COR-L47 (cell line): ENCODE data around the gene APOB.
"Not testable (repeated sequence)": the region's sequence is repeated elsewhere in the genome, so short reads cannot be mapped to it uniquely, and the experiment has no call there.

Source experiments
- DNase-seq: peaks from one replicate; lab custom pipeline; 2025; lab: John Stamatoyannopoulos, UW

Gene APOB

DNA sequence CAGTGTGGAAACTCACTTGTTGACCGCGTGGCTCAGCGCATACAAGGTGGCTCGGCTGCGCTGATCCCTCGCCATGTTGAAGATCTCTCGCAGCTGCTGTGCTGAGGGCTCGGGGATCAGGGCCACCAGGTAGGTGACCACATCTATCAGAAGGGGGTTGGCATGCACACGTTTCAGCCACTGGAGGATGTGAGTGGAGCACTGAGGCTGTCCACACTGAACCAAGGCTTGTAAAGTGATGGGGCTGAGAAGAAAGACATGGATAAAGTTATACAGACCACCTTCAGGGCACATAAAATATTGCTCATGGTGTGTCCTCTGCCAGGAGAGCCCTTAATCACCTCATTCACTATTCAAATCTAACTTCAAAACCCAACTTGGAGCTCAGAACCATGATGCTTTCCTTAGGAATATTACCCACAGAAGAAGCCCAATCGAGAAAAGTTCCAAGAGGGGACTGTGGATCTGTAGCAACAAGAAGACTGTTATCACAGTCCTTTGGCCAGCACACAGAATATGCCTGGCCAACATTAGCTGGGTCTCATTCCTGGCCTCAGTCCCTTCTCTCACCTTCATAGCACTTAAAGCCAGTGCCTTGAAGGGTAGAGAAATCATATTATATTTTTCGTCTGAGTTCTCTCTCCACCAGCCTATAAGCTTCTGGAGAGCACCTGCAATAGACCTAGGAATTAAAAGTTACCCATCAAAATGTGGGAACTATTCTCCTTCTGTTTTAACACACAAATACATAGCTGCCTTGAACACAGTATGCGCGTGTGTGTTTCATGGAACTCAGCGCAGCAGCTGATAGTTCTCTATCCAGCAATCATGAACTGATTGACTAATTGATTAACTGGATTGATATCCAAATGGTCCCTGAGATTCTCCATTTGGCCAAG is 11.3 kb downstream of the APOB start:
- no peak for DNase-seq

DNA sequence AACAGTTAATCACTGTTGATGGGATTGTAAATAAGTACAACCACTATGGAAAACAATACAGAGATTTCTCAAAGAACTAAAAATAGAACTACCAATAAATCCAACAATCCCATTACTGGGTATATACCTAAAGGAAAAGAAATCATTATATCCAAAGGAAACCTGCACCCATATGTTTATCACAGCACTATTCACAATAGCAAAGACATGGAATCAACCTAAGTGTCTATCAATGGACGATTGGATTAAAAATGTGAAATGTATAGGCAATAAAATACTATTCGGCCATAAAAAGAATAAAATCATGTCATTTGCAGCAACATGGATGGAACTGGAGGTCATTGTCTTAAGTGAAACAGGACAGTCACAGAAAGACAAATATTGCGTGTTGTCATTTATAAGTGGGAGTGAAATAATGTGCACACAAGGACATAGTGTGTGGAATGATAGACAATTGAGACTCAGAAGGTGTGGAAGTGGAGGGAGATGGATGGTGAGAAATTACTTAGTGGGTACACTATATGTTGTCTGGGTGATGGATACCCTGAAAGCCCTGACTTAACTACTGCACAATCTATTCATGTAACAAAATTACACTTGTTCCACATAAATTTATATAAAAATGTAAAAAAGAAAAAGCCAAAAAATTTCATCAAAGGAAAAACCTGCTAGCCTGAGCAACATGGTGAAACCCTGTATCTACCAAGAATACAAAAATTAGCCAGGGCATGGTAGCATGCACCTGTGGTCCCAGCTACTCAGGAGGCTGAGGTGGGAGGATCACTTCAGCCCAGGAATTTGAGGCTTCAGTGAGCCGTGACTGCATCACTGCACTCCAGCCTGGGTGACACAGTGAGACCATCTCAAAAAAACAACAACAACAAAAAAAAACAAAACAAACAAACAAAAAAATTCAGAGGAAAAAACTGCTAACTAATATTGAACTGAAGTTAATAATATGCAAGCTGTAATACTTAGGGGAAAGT is 12.6 kb downstream of the APOB start:
- DNase-seq, result no peak

- no peak for DNase-seq
Observed at GRCh38 chr2:21029519-21029918, 14.4 kb downstream of the APOB start.

GRCh38 chr2:21028951-21029350 is 14.9 kb downstream of the APOB start:
- DNase-seq, result not testable (repeated sequence)

DNA sequence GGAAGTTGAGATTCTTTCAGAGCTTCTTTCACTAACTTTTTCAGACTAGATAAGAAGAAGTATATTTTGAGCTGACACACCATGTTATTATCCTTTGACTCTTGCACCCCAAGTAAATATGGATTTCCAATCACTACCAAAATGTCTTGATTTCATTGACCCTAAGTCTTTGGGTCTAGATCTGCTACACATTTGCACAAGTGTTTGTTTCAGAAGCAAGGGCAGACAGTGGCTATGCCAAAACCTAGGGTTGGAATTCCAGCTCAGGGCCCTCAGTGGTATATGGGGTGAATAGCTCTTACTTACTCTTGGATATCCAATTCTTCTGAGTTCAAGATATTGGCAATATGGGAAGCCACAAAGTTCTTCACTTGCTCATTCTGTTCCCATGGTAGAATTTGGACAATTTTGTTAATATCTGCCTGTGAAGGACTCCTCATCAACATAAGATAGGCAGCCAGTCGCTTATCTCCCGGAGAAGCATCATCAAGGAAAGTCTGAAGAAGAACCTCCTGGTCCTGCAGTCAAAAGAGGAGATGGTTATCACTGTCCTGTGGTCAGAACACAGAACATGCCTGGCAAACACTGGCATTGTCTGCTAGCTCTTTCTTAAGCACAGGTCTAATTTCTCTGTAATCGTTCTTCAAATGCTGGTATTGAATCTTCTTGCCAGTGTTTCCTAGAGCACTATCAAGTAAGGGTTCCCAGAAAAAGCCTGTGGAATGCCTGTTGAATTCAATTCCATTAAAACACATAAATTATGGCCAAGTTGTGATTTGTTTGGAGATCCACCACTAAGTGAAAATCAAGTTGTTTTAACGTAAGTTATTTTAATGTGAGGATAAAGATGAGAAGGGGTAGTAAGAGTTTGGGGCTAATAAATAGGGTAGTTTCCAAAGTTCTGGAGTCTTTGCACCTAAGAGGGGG is 15.6 kb downstream of the APOB start:
- DNase-seq, result no peak

DNA sequence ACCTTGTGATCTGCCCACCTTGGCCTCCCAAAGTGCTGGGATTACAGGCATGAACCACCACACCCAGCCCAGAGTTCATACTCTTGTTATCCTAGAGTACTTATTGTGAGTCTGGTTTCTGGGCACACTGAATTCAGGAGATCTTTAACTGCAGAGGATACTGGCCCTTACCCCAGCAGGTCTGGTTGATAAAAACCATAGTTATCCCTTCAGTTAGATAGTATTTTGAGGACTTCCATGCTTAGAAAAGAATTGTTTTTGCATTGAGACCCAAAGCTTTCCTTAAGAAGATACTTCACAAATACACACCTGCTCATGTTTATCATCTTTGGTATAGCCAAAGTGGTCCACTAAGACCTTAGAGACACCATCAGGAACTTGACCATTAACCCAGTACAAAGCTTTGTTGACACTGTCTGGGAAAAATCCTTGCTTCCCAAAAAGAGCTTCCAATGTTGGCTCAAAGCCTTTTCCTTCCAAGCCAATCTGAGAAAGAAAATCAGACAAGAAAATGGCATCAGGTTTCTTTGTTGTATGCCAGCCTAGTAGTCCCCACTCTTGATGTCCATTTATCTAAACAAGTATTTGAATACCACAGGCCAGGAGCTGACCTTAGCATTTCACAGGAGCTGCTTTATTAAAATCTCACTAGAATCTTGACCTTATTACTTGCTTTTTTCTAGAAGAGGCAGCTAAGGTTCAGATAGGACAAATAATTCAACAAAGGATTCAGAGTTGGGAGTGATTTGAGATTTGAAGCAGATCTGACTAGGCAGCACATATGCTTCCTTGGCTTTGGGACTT is 17.2 kb downstream of the APOB start:
- DNase-seq, result no peak

GRCh38 chr2:21025690-21026478 is 18.0 kb downstream of the APOB start:
- DNase-seq, result no peak

- no peak for DNase-seq
Observed at GRCh38 chr2:21024722-21025389, 19.0 kb downstream of the APOB start.

DNA sequence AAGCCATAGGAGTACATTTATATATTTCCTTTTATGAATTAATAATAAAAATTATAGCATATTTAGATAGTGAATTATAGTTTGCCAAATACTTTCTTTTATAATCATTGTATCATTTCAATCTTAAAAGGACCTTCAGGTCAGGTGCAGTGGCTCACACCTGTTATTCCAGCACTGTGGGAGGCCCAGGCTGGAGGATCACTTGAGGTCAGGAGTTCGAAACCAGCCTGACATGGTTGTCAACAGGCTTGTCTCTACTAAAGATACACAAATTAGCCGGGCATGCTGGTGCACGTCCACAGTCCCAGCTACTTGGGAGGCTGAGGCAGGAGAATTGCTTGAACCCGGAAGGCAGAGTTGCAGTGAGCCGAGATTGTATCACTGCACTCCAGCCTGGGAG is 19.7 kb downstream of the APOB start:
- no peak for DNase-seq

DNA sequence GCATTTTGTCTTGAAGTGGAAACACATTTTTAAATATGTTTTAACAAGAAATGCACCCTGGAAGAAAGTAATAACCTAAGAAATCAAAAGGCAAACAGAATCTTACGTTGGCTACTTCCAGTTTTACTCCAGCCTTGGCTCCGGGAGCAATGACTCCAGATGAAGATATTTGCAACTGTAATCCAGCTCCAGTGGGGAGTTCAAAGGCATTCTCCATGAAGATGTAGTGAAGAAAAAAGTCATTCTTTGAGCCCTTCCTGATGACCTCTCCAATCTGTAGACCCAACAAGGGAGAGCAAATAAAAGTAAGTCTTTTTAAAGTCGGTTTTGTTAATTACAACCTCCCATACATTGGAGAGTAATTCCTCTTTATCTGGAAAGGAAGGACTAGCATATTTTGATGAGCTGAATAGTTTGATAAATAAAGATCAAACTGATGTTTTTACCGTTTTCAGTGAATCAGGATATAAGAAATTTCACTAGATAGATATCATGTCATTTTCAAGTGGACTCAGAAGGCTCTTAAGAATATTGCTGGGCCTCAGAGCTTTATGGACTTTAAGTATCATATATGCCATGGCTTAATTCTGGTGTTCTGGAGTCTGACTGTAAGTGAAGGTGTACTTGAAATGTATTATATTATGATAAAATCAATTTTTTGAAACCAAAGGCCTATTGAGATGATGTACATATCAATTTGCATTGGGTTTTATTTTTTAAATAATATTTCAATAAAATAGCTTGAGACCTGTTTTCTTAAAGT is 20.3 kb downstream of the APOB start:
- no peak for DNase-seq

GRCh38 chr2:21022792-21023367 is 21.0 kb downstream of the APOB start:
- DNase-seq, result no peak

- no peak for DNase-seq
Observed at GRCh38 chr2:21021430-21021829, 22.4 kb downstream of the APOB start.

DNA sequence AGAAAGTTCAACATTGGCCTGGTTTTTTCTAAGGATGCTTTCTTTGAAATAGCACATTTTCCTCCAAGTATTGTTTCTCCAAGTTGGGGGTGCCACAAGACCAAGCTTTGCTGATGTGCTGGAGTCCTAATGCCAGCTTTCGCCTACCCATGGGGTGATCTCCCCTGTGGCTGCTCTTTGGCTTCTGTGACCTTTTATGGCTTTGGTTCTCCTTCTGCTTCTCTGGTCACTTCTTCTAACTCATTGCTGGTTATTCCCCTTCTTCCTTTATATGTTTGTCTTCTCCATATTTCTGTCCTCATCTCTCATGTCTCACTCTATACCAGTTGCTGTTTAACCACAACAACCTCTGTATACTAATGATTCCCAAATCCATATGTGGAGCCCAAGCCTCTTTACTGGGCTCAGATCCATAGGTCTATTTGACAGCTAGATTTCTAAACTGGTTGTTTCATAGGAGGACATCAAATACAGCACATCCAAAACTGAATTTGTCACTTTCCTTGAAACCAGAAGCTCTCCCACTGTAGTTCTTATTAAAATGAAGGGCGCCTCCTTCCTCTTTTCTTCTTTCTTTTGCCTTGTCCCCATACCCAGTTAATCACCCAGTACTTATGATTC is 23.1 kb downstream of the APOB start:
- DNase-seq, result no peak

DNA sequence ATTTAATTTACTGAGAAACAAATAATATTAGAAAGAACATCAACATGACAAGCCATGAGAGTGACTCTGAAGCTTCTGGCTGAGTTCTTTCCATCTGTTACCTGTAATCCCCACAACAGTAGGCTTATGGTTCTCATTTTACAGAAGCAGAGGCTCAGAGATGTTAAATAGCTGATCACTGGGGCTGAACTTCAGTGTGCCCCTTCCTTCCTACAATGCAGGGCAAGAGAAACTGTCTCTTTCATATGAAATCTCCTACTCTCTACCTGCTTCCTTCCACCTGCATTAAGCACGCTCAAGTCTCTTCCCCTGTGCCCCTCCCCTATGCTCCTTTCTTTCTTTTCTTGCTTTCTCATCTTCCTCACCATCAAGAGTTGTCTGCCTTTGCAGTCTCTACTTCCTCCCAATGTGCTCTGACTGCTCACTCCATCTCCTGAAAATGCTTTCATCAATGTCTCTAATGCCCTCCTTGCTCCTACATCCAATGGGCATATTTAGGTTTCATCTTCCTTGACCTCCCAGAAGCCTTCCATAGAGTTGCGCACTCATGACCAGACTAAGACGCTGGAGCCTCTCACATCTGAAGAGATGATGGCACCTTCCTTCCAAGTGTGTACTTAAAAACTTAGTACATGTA is 23.7 kb downstream of the APOB start:
- no peak for DNase-seq

DNA sequence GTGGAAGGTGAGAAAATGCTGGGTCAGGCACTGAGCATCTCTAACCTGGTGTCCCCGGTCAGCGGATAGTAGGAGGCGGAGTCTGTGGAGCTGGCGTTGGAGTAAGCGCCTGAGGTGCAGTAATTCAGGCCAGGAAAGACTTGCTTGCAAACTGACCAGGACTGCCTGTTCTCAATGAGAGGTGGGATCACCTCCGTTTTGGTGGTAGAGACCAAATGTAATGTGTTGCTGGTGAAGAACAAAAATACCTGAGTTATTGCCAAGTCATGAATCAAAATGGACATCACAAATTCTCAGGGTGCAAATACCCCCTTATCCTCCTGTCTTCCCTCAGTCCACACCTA is 24.2 kb downstream of the APOB start:
- DNase-seq, result no peak

GRCh38 chr2:21019000-21019677 is 24.7 kb downstream of the APOB start:
- no peak for DNase-seq

DNA sequence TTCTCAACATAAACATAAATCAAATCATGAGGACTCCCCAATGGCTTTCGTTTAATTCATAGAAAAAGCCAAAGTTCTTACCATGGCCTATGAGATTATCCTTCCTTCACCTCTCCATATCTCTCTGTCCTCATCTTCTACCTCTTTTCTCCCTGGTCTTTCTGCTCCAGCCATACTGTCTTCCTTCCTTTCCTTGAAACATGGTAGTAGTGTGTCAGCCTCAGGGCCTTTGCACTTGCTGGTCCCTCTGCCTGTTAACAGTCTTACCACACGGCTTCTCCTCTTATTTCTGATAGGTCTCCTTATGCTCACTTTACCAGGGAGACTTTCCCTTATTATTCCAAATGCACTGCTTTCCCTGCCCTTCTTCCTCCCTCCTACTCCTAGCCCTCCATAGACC is 25.6 kb downstream of the APOB start:
- DNase-seq, result no peak
